Kidney epithelial cell (primary cell): Measurements from ENCODE around the gene TM7SF2. TPM values are rescaled to one million over a fixed set of nuclear protein-coding genes. Genes with fewer than 3 reads are reported as not detected.
"Not testable (repeated sequence)": the region's sequence is repeated elsewhere in the genome, so short reads cannot be mapped to it uniquely, and the experiment has no call there.

Source experiments
- DNase-seq: peaks from one replicate; pipeline ENCODE4 v3.0.0-alpha.2; 2010; ENCODE audit warnings: low read depth
- H3K27me3 ChIP-seq: 2 replicates; pipeline ENCODE4 v1.6.0; 2011; ENCODE audit warnings: low read length; ENCODE audit not compliant: control insufficient read depth, insufficient read depth
- H3K36me3 ChIP-seq: 2 replicates; pipeline ENCODE4 v1.5.1; 2011; ENCODE audit warnings: low read length; ENCODE audit not compliant: control insufficient read depth, insufficient read depth
- H3K4me3 ChIP-seq: 2 replicates; pipeline ENCODE4 v1.5.1; 2011; ENCODE audit warnings: low read depth, mild to moderate bottlenecking, control low read depth, low read length
- total RNA-seq: library from RNA; depleted of rRNA; stranded (reverse); fragments of >200 nt; gene quantifications from 2 replicates; pipeline ENCODE4 v1.2.3, GENCODE V29; 2015
- TF ChIP-seq, protein P1 (sequence below): IDR thresholded peaks from 2 replicates; pipeline ENCODE4 v1.5.1; 2011; ENCODE audit warnings: mild to moderate bottlenecking, moderate library complexity, low read length, control low read depth, inconsistent platforms; ENCODE audit not compliant: insufficient read depth, poor library complexity, severe bottlenecking

Gene TM7SF2
- total RNA-seq, 1 donor from 2014 or later: 42.6 TPM

DNA sequence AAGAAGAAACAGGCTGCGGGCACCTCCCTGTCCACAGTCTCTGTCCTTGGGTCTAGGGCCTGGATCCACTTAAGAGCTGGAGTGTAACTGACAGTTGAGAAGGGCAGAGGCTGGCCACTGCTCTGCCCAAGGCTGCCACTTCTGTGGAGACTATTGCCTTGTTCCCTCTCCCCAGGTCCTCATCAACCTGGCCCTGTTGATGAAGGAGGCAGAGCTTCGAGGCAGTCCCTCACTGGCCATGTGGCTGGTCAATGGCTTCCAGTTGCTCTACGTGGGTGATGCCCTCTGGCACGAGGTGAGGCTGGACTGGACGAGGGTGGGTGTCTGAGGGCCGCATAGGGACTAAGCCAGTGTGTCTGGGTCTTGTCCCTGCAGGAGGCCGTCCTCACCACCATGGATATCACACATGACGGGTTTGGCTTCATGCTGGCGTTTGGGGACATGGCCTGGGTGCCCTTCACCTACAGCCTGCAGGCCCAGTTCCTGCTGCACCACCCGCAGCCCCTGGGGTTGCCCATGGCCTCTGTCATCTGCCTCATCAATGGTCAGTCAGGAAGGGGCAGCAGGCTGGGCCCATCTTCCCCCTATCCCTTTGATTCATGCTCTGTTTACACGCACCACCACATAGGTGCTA lies 3.0 kb downstream of the TM7SF2 start:
- TF ChIP-seq, protein P1, sequence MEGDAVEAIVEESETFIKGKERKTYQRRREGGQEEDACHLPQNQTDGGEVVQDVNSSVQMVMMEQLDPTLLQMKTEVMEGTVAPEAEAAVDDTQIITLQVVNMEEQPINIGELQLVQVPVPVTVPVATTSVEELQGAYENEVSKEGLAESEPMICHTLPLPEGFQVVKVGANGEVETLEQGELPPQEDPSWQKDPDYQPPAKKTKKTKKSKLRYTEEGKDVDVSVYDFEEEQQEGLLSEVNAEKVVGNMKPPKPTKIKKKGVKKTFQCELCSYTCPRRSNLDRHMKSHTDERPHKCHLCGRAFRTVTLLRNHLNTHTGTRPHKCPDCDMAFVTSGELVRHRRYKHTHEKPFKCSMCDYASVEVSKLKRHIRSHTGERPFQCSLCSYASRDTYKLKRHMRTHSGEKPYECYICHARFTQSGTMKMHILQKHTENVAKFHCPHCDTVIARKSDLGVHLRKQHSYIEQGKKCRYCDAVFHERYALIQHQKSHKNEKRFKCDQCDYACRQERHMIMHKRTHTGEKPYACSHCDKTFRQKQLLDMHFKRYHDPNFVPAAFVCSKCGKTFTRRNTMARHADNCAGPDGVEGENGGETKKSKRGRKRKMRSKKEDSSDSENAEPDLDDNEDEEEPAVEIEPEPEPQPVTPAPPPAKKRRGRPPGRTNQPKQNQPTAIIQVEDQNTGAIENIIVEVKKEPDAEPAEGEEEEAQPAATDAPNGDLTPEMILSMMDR: no peak
- H3K27me3 ChIP-seq: no peaks in the 10 kb centered on the region
- DNase-seq: no peak
- peaks cover 5% of the 10 kb centered on the region for H3K36me3 ChIP-seq
- no peak overlapping the region for H3K4me3 ChIP-seq

DNA sequence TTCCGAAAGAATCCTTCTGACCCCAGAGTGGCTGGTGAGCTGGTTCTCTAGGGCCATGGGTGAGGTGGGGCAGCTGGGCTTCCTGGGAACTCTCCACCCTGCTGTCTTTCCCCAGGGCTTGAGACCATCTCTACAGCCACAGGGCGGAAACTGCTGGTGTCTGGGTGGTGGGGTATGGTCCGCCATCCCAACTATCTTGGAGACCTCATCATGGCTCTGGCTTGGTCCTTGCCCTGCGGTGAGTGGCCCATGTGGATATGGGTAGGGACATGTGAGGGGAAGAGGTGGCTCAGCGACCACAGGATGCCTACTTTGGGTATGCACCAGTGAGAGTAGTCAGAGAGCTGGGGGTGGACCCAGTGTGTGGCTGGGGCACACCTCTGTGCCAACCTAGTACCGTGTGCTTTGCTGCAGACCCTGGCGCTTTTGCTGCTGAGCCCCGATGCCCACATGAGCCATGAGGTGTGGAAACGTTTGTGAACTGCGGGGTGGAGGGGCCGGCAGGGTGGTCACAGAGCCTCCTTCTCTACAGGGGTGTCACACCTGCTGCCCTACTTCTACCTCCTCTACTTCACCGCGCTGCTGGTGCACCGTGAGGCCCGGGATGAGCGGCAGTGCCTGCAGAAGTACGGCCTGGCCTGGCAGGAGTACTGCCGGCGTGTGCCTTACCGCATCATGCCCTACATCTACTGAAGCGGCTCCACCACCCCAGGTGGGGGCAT lies 3.9 kb downstream of the TM7SF2 start:
- no peak for DNase-seq
- Histone ChIP-seq H3K4me3 (no peak overlapping the region), H3K27me3 (no peaks in the 10 kb centered on the region), H3K36me3 (peaks cover 6% of the 10 kb centered on the region)
- TF ChIP-seq, protein P1: no peak

DNA sequence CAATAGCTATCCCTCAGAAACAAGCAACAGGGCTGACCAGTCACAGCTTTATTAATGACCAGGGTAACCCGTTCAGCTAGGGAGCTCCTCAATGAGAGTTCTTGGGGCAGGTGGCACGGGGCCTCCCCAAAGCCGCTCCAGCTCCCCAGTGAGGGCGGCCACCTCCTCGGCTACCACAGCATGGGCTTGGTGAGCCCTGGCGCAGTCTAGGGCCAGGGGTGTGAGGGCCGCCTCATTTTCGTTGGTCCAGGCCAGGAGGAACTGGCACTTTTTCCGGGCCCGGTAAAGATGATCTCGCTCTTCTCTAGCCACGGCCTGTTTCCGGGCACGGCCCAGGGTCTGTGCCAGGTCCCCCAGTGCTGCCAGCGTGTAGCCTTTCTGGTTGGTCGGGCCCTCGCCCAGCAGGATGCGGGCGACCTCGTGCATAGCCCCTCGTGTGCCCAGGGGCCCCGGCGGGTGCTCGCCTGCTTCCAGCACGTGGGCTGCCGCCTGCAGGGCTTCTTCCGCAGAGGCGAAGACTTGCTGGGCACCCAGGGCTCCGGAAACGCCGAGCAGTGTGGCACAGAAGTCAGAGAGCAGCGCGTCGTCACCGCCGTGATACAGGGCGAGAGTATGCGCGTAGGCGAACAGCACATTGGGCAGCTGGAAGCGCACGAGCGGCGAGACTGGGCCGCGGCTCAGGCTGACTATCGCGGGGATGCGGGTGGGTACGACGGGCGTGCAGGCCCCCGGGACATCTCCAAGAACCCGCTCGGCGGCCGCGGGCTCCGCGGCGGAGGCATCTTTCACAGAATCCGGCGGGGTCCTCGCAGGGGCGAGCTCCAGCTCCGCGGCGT lies 4.9 kb downstream of the TM7SF2 start:
- peak overlapping the region; percentile 96 for H3K4me3 ChIP-seq
- no peaks in the 10 kb centered on the region for H3K27me3 ChIP-seq
- H3K36me3 ChIP-seq: peaks cover 9% of the 10 kb centered on the region
- DNase-seq: no peak
- TF ChIP-seq, protein P1: no peak

- H3K36me3 ChIP-seq: peaks cover 9% of the 10 kb centered on the region
- DNase-seq: peak; percentile 89
- peak within 1 kb of the TSS; percentile 96 for H3K4me3 ChIP-seq
- TF ChIP-seq, protein P1: peak; percentile 93
- no peaks in the 10 kb centered on the region for H3K27me3 ChIP-seq
Measured at GRCh38 chr11:65117206-65118096, 5.8 kb downstream of the TM7SF2 start, which contains the start of gene ZNHIT2. Gene ZNHIT2, minus strand, starts transcription at chr11:65117701. Its CDS starts 48 bp downstream, at chr11:65117653.

- no peak overlapping the region for H3K4me3 ChIP-seq
- peaks cover 9% of the 10 kb centered on the region for H3K36me3 ChIP-seq
- TF ChIP-seq, protein P1: no peak
- no peaks in the 10 kb centered on the region for H3K27me3 ChIP-seq
- no peak for DNase-seq
Measured at GRCh38 chr11:65118097-65118837, 6.6 kb downstream of the TM7SF2 start.

DNA sequence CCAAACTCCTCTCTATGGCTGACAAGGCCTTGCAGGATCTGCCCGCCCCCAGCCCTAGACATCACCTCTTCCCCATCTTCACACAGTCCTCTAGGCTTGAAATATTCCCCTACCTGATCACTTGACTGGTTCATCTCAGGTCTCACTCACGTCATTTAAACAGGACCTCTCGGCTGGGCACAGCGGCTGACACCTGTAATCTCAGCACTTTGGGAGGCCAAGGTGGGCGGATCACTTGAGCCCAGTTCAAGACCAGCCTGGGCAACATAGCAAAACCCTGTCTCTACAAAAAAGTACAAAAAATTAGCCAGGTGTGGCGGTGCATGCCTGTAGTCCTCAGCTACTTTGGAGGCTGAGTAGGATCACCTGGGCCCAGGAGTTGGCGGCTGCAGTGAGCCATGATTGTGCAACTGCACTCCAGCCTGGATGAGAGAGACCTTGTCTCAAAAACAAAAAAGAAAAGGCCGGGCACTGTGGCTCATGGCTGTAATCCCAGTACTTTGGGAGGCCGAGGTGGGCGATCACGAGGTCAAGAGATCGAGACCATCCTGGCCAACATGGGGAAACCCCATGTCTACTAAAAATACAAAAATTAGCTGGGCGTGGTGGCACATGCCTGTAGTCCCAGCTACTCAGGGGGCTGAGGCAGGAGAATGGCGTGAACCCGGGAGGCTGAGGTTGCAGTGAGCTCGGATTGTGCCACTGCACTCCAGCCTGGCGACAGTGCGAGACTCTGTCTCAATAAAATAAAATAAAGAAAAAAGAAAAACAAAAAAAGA lies 7.4 kb downstream of the TM7SF2 start:
- not testable (repeated sequence) for DNase-seq, H3K4me3 ChIP-seq, H3K36me3 ChIP-seq

More for the DNA sequence above, 7.4 kb downstream of the TM7SF2 start:
- not testable (repeated sequence) for H3K27me3 ChIP-seq
